K562 (cell line): ENCODE results near the gene P2RY8. TPM values are rescaled to one million over a fixed set of nuclear protein-coding genes. Genes with fewer than 3 reads are reported as not detected.

Source experiments
- CEBPG ChIP-seq, 3 experiments: fragments of 200-800 bp in 1 of 3; sonication (Bioruptor generic) in 1 of 3; sonication (generic) in 1 of 3; formaldehyde crosslinking in 1 of 3; IDR thresholded peaks in 2 of 3; conservative IDR thresholded peaks in 1 of 3; 2 replicates each; pipeline versions ENCODE4 v1.6.1 to v1.8.0; 2016 to 2022; ENCODE audit warnings: missing compliant biosample characterization in 2 of 3, missing genetic modification characterization in 2 of 3, mild to moderate bottlenecking in 1 of 3, missing genetic modification reagents in 1 of 3
- CTBP1 ChIP-seq: fragments of 450-650 bp; IDR thresholded peaks from 2 replicates; pipeline ENCODE4 v1.6.1; 2016; ENCODE audit warnings: borderline replicate concordance
- DPF2 ChIP-seq: fragments of 450-650 bp; IDR thresholded peaks from 2 replicates; pipeline ENCODE4 v1.6.1; 2016
- E2F6 ChIP-seq, 2 experiments: IDR thresholded peaks; 2 replicates each; pipeline ENCODE4 v1.6.1; 2011; ENCODE audit warnings: borderline replicate concordance in 1 of 2, control low read depth in 1 of 2, low read depth in 1 of 2, low read length in 1 of 2, mild to moderate bottlenecking in 1 of 2, mixed read lengths in 1 of 2, moderate library complexity in 1 of 2; ENCODE audit not compliant: insufficient read depth in 1 of 2, insufficient read length in 1 of 2, poor library complexity in 1 of 2, severe bottlenecking in 1 of 2; ENCODE audit errors: extremely low read depth in 1 of 2
- JUND ChIP-seq, 2 experiments: IDR thresholded peaks; 2 replicates in 1 of 2; 3 replicates in 1 of 2; pipeline ENCODE4 v1.6.1; 2011; ENCODE audit warnings: borderline replicate concordance in 2 of 2, low read depth in 2 of 2, low read length in 2 of 2, improper control_type of control experiment in 1 of 2, missing biosample characterization in 1 of 2, missing genetic modification characterization in 1 of 2, missing genetic modification reagents in 1 of 2
- MGA ChIP-seq: fragments of 450-650 bp; IDR thresholded peaks from 2 replicates; pipeline ENCODE4 v1.6.1; 2016; ENCODE audit warnings: mild to moderate bottlenecking, moderate library complexity
- POU5F1 ChIP-seq: fragments of 150-350 bp; IDR thresholded peaks from 2 replicates; pipeline ENCODE4 v1.6.1; 2014; ENCODE audit warnings: borderline replicate concordance, low read length, low read depth, mild to moderate bottlenecking; ENCODE audit not compliant: partially characterized antibody
- RBBP5 ChIP-seq: fragments of 200-600 bp; sonication (generic); IDR thresholded peaks from 2 replicates; pipeline ENCODE4 v1.6.1; 2012; ENCODE audit warnings: borderline replicate concordance, mild to moderate bottlenecking, low read length, control low read depth, inconsistent platforms; ENCODE audit not compliant: insufficient read depth, poor library complexity, severe bottlenecking
- ZNF174 ChIP-seq: fragments of 250-450 bp; sonication (Bioruptor Pico); IDR thresholded peaks from 2 replicates; pipeline ENCODE4 v1.4.0; 2020; ENCODE audit warnings: mild to moderate bottlenecking
- ZSCAN32 ChIP-seq: fragments of 450-650 bp; formaldehyde crosslinking; IDR thresholded peaks from 2 replicates; pipeline ENCODE4 v1.4.0; 2020; ENCODE audit warnings: mild to moderate bottlenecking, moderate library complexity
- polyA plus RNA-seq, 8 experiments: library from polyadenylated mRNA; depleted of rRNA in 4 of 8; stranded (reverse) in 5 of 8; unstranded in 3 of 8; fragments of >200 nt; fragmentation: Nextera tagmentation in 2 of 8; fragmentation: Illumina TruSeq in 1 of 8; extraction: Ambion mirVana in 2 of 8; extraction: Trizol in 1 of 8; gene quantifications; 2 replicates each; pipeline versions ENCODE4 v1.2.1 to v1.2.3, GENCODE V29; 2011 to 2014; ENCODE audit warnings: inconsistent platforms in 1 of 8, missing spikeins in 1 of 8
- total RNA-seq, 7 experiments: library from RNA; depleted of rRNA in 6 of 7; stranded (reverse); fragments of >200 nt in 6 of 7; fragmentation: Illumina TruSeq in 2 of 7; extraction: Trizol in 2 of 7; gene quantifications; 2 replicates each; pipeline versions ENCODE4 v1.2.1 to v1.2.3, GENCODE V29; 2011 to 2021; ENCODE audit warnings: low replicate concordance in 1 of 7

P2RY8 gene
- total and polyA plus RNA-seq, 9 of the 15 experiments (the other 6 are each of a cell fraction or from before 2014, with no cell fraction given) = 0.04 to 0.69 (median 0.08) TPM; not detected in 3

GRCh38 chrX:1481636-1482529 lies 55.1 kb downstream of the P2RY8 start (continued):
- TF ChIP-seq MGA (peak; percentile 86), DPF2 (peak; percentile 60; the same call in 1 of the 2 replicates), RBBP5 (peak; percentile 39), POU5F1 (no peak), CTBP1 (peak; percentile 54; the same call in 1 of the 2 replicates), E2F6 (IDR thresholded peaks at IDR 0.05; ENCODE audit: borderline replicate concordance in 1 of 2, extremely low read depth in 1 of 2, insufficient read depth in 1 of 2, insufficient read length in 1 of 2, low read depth in 1 of 2, low read length in 1 of 2, poor library complexity in 1 of 2, severe bottlenecking in 1 of 2) (peak; percentile 36 to 60), ZNF174 (no peak), CEBPG (CRISPR knock-in tag; IDR thresholded peaks at IDR 0.05) (peak; percentile 98), CEBPG (tag; conservative IDR thresholded peaks at IDR 0.05 in 1 of 2, IDR thresholded peaks at IDR 0.05 in 1 of 2) (peak; percentile 98 to 99), JUND (IDR thresholded peaks at IDR 0.05; ENCODE audit: borderline replicate concordance, low read depth, low read length) (peak; percentile 91), JUND (tag; IDR thresholded peaks at IDR 0.05; ENCODE audit: borderline replicate concordance, low read depth, low read length) (peak; percentile 81; the same call in 1 of the 3 replicates), ZSCAN32 (CRISPR knock-in tag) (peak; percentile 90)
